ENCODE results near the gene TMEFF2.
"Not testable (repeated sequence)": the region's sequence is repeated elsewhere in the genome, so short reads cannot be mapped to it uniquely, and the experiment has no call there.

TMEFF2 gene

DNA sequence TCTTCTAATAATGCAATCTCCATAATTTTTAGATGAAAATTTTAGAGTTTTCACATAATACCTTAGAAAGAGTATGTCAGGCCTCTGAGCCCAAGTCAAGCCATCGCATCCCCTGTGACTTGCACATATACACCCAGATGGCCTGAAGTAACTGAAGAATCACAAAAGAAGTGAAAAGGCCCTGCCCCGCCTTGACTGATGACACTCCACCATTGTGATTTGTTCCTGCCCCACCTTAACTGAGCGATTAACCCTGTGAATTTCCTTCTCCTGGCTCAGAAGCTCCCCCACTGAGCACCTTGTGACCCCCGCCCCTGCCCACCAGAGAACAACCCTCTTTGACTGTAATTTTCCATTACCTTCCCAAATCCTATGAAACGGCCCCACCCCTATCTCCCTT, 64.4 kb downstream of the TMEFF2 start:
- DNase-seq (ENCODE audit: low read depth in 2 of 2), result not testable (repeated sequence)

DNA sequence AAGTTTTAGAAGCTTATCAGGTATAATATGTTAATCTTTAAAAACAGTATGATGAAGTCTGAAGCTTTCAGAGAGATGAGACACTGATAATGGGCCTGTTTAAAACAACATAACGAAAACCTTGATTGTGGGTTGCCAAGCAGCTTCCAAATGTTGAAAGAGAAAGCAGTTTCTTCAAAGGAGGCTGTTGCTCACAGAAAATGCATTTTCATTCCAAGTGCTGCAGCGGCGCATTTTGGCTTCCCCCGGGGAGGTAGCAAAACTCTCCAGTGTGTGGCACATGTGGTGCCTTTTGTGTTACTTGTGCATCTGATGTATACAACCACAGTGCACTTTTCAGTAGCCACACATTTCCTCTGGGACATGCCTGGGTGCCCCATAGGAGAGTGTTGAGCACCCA, 66.1 kb downstream of the TMEFF2 start:
- DNase-seq (ENCODE audit: low read depth in 2 of 2), result no peak

GRCh38 chr2:192127434-192127833, 67.3 kb downstream of the TMEFF2 start:
- DNase-seq (ENCODE audit: low read depth in 2 of 2), result no peak

GRCh38 chr2:192126912-192127311, 67.8 kb downstream of the TMEFF2 start:
- DNase-seq (ENCODE audit: low read depth in 2 of 2), result no peak

GRCh38 chr2:192126426-192126825, 68.3 kb downstream of the TMEFF2 start:
- no peak for DNase-seq (ENCODE audit: low read depth in 2 of 2)

- no peak for DNase-seq (ENCODE audit: low read depth in 2 of 2)
These were observed 70.2 kb downstream of the TMEFF2 start for GRCh38 chr2:192124571-192124970.

GRCh38 chr2:192123847-192124246, 70.9 kb downstream of the TMEFF2 start:
- no peak for DNase-seq (ENCODE audit: low read depth in 2 of 2)

GRCh38 chr2:192122946-192123345, 71.8 kb downstream of the TMEFF2 start:
- DNase-seq (ENCODE audit: low read depth in 2 of 2), result no peak

DNA sequence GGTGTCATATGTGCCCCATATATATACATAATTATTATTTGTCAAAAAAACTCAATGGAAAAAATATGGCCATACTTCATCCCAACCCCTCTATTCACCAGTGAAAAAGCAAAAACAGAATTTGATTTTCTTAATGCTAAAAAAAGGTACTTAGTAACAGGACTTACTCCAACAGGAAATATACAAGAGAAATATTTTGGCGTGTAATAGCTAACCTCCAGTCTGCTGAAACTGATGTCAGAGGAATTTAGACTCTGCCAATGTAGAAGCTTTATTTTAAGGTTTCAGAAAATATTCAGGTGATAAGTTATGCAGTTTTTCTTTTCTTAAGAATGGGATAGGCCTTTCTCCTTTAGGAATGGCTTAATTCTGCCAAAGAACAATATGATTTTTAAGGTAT, 72.6 kb downstream of the TMEFF2 start:
- no peak for DNase-seq (ENCODE audit: low read depth in 2 of 2)

GRCh38 chr2:192119536-192119935, 75.2 kb downstream of the TMEFF2 start:
- DNase-seq (ENCODE audit: low read depth in 2 of 2), result no peak

GRCh38 chr2:192117705-192118104, 77.0 kb downstream of the TMEFF2 start:
- no peak for DNase-seq (ENCODE audit: low read depth in 2 of 2)

- DNase-seq (ENCODE audit: low read depth in 2 of 2), result not testable (repeated sequence)
These were observed 83.2 kb downstream of the TMEFF2 start for GRCh38 chr2:192111536-192111935.

DNA sequence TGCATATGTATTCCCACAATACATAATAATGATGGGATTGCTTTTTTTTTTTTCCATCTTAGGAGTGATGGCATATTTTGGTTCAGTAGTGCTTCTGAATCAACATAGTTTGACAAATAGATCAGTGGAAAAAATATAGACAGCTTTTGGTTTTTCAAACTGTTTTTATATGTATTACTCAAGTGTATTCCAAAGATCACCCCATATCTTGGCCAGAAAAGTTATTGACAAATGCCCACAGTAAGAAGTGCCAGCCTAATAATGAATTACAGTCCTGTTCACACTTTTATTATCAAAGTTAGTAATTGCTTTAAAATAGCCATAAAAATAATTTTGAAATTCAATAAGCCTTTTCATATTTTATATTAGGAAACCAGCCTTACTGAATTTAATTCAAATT, 95.0 kb downstream of the TMEFF2 start:
- DNase-seq (ENCODE audit: low read depth in 2 of 2), result no peak

DNA sequence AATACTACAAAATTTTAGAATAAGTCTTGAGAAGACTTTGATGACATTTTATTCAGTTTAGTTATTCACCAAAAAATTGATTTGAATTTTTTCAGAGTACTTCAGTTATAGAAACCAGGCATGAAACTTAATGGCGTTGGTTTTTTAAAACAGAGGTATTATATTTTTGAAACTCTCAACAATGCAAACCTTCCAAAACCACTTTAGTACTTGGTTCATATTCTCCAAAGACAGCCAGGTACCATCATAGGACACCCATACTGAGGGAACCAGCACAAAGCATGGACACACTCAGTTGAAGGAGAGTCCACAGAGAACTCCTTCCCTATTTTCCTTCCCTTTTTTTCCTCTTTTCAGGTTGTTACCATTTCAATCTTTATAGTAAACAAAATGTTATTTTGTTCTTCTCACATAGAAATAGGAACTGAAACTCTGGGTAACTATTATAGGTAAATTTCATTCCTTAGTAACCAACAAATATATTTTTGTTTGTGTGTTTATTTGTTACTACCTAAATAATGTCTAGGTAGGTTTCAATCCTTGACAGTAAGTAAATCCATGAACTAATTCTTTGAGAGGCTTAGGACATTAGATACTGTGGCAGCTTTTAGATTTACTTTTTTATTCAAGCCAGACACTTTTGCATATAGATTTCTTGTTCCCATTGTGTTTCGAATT, 95.8 kb downstream of the TMEFF2 start:
- DNase-seq (ENCODE audit: low read depth in 2 of 2), result no peak

DNA sequence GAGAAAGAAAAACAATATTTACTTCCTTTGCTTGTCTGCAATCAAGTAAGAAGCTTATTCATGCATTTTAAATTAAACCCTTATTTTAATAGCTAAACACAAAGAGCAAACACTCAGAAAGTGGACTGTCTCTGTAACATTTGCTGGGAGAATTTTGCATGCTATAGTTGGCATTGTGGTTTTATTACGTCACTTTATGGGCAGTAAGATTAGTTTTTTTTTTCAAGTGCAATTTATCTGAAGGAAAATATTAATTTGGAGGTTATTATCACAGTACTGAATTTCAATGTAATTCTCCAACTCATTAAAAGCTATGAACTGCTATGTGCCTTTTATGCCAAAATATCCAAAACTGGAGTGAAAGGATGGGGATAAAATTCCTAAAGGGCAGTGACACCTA, 103.3 kb downstream of the TMEFF2 start:
- no peak for DNase-seq (ENCODE audit: low read depth in 2 of 2)

GRCh38 chr2:192090911-192091310, 103.8 kb downstream of the TMEFF2 start:
- DNase-seq (ENCODE audit: low read depth in 2 of 2), result no peak

DNA sequence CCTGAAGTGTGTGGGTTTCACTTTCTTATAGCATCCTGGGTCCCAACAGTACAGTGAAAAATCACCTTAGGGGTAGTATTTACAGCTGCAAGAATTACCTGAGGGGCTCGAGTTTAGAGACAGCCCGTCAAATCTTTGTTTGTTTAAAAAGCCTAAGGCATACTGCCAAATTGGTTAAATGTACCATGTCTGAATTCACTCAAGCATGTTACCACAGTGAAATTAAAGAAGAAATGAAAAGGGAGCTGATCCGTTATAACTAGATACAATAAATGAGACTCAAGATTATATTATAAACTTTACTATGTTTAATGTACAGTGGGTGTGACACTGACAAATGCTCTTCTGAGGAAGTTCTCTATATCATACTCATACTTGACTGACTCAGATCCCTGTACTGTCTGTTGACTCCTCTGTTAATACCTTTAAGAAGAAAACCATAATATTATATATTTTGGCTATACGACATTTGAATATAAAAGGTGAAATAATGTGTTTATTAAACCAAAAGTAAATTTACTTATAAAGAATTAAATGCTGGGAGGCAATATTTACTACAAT, 107.3 kb downstream of the TMEFF2 start:
- DNase-seq (ENCODE audit: low read depth in 2 of 2), result no peak

- DNase-seq (ENCODE audit: low read depth in 2 of 2), result no peak
These were observed 112.6 kb downstream of the TMEFF2 start for GRCh38 chr2:192082121-192082520.

DNA sequence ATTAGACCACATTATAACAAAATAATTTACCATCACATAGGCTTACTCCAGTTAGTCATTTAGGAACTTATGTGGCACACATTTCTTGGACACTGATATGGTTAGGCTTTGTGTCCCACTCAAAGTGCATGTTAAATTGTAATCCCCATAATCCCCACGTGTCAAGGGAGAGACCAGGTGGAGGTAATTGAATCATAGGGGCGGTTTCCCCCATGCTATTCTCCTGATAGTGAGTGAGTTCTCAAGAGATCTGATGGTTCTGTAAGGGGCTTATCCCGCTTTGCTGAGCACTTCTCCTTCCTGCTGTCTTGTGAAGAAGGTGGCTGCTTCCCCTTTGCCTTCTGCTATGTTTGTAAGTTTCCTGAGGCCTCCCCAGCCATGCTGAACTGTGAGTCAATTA, 114.6 kb downstream of the TMEFF2 start:
- DNase-seq (ENCODE audit: low read depth in 2 of 2), result not testable (repeated sequence)

DNA sequence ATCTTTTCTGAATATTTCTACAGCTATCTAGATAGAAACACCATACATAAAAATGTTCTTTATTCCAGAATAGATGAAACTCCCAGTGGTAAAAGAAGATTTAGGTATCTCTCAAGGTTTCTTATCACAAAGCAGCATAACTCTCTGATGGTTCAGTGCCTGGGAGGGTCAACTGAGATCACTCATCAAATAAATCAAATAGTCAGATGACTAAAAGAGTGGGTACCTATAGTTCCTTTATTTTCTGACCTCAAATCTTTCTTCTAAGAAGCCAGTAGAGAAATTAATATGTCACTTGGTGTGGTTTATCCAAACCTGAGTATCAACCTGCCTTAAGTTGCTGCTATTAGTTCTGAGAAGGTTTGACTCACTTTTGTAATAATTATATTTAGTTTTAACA, 120.9 kb downstream of the TMEFF2 start:
- no peak for DNase-seq (ENCODE audit: low read depth in 2 of 2)

DNA sequence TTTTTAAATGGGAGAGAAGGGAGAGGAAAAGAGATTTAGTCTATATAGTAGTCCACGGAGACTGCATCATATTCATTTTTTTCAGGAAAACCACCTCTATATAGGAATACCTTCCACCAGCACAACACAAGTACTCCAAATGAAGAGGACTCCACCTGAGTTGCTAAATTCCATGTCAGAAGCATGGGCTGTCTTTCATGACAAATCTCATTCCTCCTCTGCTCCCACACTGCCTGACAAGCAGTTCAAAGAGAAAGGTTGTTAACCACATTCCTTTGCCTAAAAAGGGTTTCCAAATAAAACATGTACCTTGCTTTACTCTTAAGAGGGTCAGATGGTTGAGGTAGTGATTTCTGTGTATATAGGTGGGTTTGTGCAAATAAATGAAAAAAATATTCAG, 122.0 kb downstream of the TMEFF2 start:
- DNase-seq (ENCODE audit: low read depth in 2 of 2), result no peak

- DNase-seq (ENCODE audit: low read depth in 2 of 2), result no peak
These were observed 122.5 kb downstream of the TMEFF2 start for GRCh38 chr2:192072261-192072660.

DNA sequence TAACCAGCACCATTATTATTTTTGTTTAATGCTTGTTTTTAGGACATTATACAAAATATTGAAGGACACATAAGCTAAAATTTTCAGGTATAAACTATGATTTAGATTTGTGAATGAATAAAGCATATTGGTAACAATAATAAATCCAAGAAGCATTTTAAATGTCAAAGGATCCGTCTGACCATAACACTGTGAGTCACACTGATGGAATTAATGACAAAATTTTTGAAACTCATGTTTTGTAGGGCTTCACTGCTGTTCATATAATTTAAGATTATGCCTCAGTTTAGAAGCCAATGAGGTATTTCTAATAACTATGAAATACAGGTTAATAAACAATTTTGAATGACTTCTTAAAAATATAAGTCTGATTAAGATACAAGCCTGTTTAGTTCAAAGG, 124.6 kb downstream of the TMEFF2 start:
- no peak for DNase-seq (ENCODE audit: low read depth in 2 of 2)

DNA sequence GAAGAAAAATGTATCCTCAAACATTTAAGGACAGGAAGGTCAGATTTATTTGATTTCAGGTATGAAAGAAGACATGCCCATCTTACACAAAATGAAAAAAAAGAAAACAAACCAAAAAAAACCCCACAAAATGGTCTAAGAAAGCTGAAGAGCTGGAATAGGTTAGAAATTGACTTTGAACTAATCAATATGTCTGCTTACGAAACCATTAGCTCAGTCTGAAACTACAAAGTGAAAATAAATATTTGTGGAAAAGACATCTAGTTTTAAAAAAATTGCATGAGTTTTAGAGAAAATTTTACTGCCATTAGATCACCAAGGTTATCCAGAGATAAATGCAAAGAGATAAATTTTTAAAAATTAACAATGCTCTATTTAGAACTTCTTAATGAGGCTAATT, 125.3 kb downstream of the TMEFF2 start:
- DNase-seq (ENCODE audit: low read depth in 2 of 2), result no peak

Measured in stimulated activated CD4-positive, alpha-beta T cell treated with anti-CD3 and anti-CD28 coated beads, Interleukin-1b, Interleukin-23, amount 100 ng/mL, for 1 hour (primary cell).